Esophagus muscularis mucosa (tissue), 4 donors: ENCODE results near the gene CCL11. TPM values are rescaled to one million over a fixed set of nuclear protein-coding genes. Genes with fewer than 3 reads are reported as not detected.

Source experiments
- DNase-seq: peaks from one replicate; pipeline ENCODE4 v3.0.0-alpha.2; 2017; ENCODE audit errors: extremely low spot score
- H3K27ac ChIP-seq, 4 donors: fragments of 200-600 bp; sonication (generic); replicated peaks in 1 of 4; 1 replicate in 3 of 4; 2 replicates in 1 of 4; pipeline ENCODE4 v1.5.1; 2016 to 2019; ENCODE audit warnings: mild to moderate bottlenecking in 1 of 4
- H3K27me3 ChIP-seq, 4 donors: fragments of 200-600 bp; sonication (generic); one replicate each; pipeline versions ENCODE4 v1.5.1 to v1.6.0; 2016 to 2019
- H3K36me3 ChIP-seq, 4 donors: fragments of 200-600 bp; sonication (generic); one replicate each; pipeline ENCODE4 v1.5.1; 2016 to 2019
- H3K4me1 ChIP-seq, 4 donors: fragments of 200-600 bp; sonication (generic); one replicate each; pipeline ENCODE4 v1.5.1; 2016 to 2019
- H3K4me3 ChIP-seq, 4 donors: fragments of 200-600 bp; sonication (generic); 1 replicate in 2 of 4; 2 replicates in 2 of 4; pipeline ENCODE4 v1.5.1; 2016 to 2019; ENCODE audit warnings: mild to moderate bottlenecking in 4 of 4, moderate library complexity in 1 of 4
- H3K9me3 ChIP-seq, 4 donors: fragments of 200-600 bp; sonication (generic); 1 replicate in 3 of 4; 2 replicates in 1 of 4; pipeline ENCODE4 v1.5.1; 2016 to 2019
- EP300 ChIP-seq: sonication (generic); formaldehyde crosslinking; IDR thresholded peaks from one replicate; pipeline ENCODE4 v1.6.1; 2017; ENCODE audit warnings: antibody characterized with exemption
- POLR2A ChIP-seq: fragments of 450-650 bp; IDR thresholded peaks from one replicate; pipeline ENCODE4 v1.6.1; 2017; ENCODE audit warnings: antibody characterized with exemption, moderate library complexity, mild to moderate bottlenecking, low read depth
- POLR2AphosphoS5 ChIP-seq, 2 donors: sonication (generic); formaldehyde crosslinking; IDR thresholded peaks; one replicate each; pipeline ENCODE4 v1.6.1; 2017; ENCODE audit warnings: antibody characterized with exemption in 2 of 2
- WGBS: methylation state at CpG from one replicate; pipeline ENCODE4 v1.1.5; 2018; 5-methylcytosine and 5-hydroxymethylcytosine counted together
- intact Hi-C: fragments of 100-400 bp; cut with DNase I; formaldehyde crosslinking; loops from one replicate; pipeline ENCODE4 v1.15.1; 2023
- total RNA-seq, 4 donors: library from RNA; depleted of rRNA; stranded (reverse); fragments of >200 nt; gene quantifications; one replicate each; pipeline versions ENCODE4 v1.1.0 to v1.2.1, GENCODE V29; 2016
- TF ChIP-seq, protein P1 (sequence below), 3 experiments: fragments of 200-600 bp in 2 of 3; fragments of 450-650 bp in 1 of 3; sonication (generic) in 2 of 3; IDR thresholded peaks; one replicate each; pipeline ENCODE4 v1.5.1; 2017 to 2019; ENCODE audit warnings: antibody characterized with exemption in 3 of 3, mild to moderate bottlenecking in 2 of 3, moderate library complexity in 1 of 3

CCL11 gene
- total RNA-seq, 4 donors from 2014 or later = 2.0 to 8.8 (median 6.6) TPM

DNA sequence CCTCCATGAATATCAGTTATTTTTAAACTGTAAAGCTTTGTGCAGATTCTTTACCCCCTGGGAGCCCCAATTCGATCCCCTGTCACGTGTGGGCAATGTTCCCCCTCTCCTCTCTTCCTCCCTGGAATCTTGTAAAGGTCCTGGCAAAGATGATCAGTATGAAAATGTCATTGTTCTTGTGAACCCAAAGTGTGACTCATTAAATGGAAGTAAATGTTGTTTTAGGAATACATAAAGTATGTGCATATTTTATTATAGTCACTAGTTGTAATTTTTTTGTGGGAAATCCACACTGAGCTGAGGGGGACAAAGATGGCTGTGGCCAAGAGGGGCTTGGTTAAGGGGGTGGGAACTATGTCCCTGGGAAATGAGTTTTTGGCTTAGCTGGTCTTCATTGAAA, 2.3 kb downstream of the CCL11 start:
- Histone ChIP-seq H3K27ac (no peak overlapping the region), H3K4me3 (no peak overlapping the region), H3K4me1 (no peaks in the 10 kb centered on the region), H3K36me3 (no peaks in the 10 kb centered on the region), H3K9me3 (no peaks in the 10 kb centered on the region), H3K27me3 (no peaks in the 10 kb centered on the region)
- no peak for DNase-seq
- 61% methylated on average over 2 of the region's 2 CpGs for WGBS
- intact Hi-C loops = no loop called here
- TF ChIP-seq EP300 (no peak), POLR2AphosphoS5 (IDR thresholded peaks at IDR 0.05) (no peak), POLR2A (no peak)
- TF ChIP-seq, protein P1, sequence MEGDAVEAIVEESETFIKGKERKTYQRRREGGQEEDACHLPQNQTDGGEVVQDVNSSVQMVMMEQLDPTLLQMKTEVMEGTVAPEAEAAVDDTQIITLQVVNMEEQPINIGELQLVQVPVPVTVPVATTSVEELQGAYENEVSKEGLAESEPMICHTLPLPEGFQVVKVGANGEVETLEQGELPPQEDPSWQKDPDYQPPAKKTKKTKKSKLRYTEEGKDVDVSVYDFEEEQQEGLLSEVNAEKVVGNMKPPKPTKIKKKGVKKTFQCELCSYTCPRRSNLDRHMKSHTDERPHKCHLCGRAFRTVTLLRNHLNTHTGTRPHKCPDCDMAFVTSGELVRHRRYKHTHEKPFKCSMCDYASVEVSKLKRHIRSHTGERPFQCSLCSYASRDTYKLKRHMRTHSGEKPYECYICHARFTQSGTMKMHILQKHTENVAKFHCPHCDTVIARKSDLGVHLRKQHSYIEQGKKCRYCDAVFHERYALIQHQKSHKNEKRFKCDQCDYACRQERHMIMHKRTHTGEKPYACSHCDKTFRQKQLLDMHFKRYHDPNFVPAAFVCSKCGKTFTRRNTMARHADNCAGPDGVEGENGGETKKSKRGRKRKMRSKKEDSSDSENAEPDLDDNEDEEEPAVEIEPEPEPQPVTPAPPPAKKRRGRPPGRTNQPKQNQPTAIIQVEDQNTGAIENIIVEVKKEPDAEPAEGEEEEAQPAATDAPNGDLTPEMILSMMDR (IDR thresholded peaks at IDR 0.05) = no peak

- no peaks in the 10 kb centered on the region for H3K36me3 ChIP-seq
- 71% methylated on average over 4 of the region's 4 CpGs for WGBS
- H3K27ac ChIP-seq = no peak overlapping the region
- H3K9me3 ChIP-seq = no peaks in the 10 kb centered on the region
- H3K27me3 ChIP-seq = no peaks in the 10 kb centered on the region
- no peak overlapping the region for H3K4me3 ChIP-seq
- H3K4me1 ChIP-seq = no peaks in the 10 kb centered on the region
- intact Hi-C loops = no loop called here
- no peak for DNase-seq
- TF ChIP-seq, protein P1 (IDR thresholded peaks at IDR 0.05) = no peak
- no peak for TF ChIP-seq EP300
These were observed 5.0 kb downstream of the CCL11 start for GRCh38 chr17:34290586-34290985.

GRCh38 chr17:34291721-34292348, 6.3 kb downstream of the CCL11 start:
- Histone ChIP-seq H3K36me3 (no peaks in the 10 kb centered on the region), H3K9me3 (no peaks in the 10 kb centered on the region), H3K27me3 (no peaks in the 10 kb centered on the region), H3K27ac (no peak overlapping the region), H3K4me1 (no peaks in the 10 kb centered on the region), H3K4me3 (no peak overlapping the region)
- DNase-seq = no peak
- WGBS = 95% methylated on average over 6 of the region's 6 CpGs
- intact Hi-C loops = no loop called here
- TF ChIP-seq EP300 (no peak), POLR2AphosphoS5 (IDR thresholded peaks at IDR 0.05) (no peak), POLR2A (no peak)
- TF ChIP-seq, protein P1 (IDR thresholded peaks at IDR 0.05) = no peak

- Histone ChIP-seq H3K4me1 (peaks cover 6 to 27% (median 18%) of the 10 kb centered on the region in 4 donors), H3K9me3 (no peaks in the 10 kb centered on the region), H3K27me3 (no peaks in the 10 kb centered on the region), H3K36me3 (no peaks in the 10 kb centered on the region), H3K27ac (no peak overlapping the region), H3K4me3 (no peak overlapping the region)
- 96% methylated on average over 2 of the region's 2 CpGs for WGBS
- TF ChIP-seq POLR2AphosphoS5 (IDR thresholded peaks at IDR 0.05) (no peak), POLR2A (no peak), EP300 (no peak)
- TF ChIP-seq, protein P1 (IDR thresholded peaks at IDR 0.05) = no peak
- DNase-seq = no peak
- intact Hi-C loops = no loop called here
These were observed 13.5 kb downstream of the CCL11 start for GRCh38 chr17:34299027-34299426.
